ENCODE results near the gene EGLN1.

The EGLN1 gene

GRCh38 chr1:231395998-231396390 is 26.1 kb downstream of the EGLN1 start:
- no peak for DNase-seq

- DNase-seq, result no peak
Measured at GRCh38 chr1:231395076-231395997, 26.8 kb downstream of the EGLN1 start.

- DNase-seq, result no peak
Measured at GRCh38 chr1:231393668-231394067, 28.4 kb downstream of the EGLN1 start.

GRCh38 chr1:231392389-231393131 is 29.5 kb downstream of the EGLN1 start:
- DNase-seq, result no peak

GRCh38 chr1:231390071-231390470 is 32.0 kb downstream of the EGLN1 start:
- no peak for DNase-seq

GRCh38 chr1:231387770-231388669 is 34.1 kb downstream of the EGLN1 start:
- no peak for DNase-seq

GRCh38 chr1:231386466-231386865 is 35.6 kb downstream of the EGLN1 start:
- no peak for DNase-seq

GRCh38 chr1:231385416-231385748 is 36.7 kb downstream of the EGLN1 start:
- DNase-seq, result no peak

- DNase-seq, result no peak
Measured at GRCh38 chr1:231384696-231385415, 37.2 kb downstream of the EGLN1 start.

GRCh38 chr1:231383159-231383860 is 38.8 kb downstream of the EGLN1 start:
- no peak for DNase-seq

- no peak for DNase-seq
Measured at GRCh38 chr1:231382426-231382825, 39.7 kb downstream of the EGLN1 start.

GRCh38 chr1:231381729-231382128 is 40.4 kb downstream of the EGLN1 start:
- no peak for DNase-seq

GRCh38 chr1:231376875-231377549 is 45.1 kb downstream of the EGLN1 start:
- no peak for DNase-seq

GRCh38 chr1:231376101-231376500 is 46.0 kb downstream of the EGLN1 start:
- DNase-seq, result no peak

- no peak for DNase-seq
Measured at GRCh38 chr1:231374394-231374793, 47.7 kb downstream of the EGLN1 start.

- no peak for DNase-seq
Measured at GRCh38 chr1:231372501-231372900, 49.6 kb downstream of the EGLN1 start.

- no peak for DNase-seq
Measured at GRCh38 chr1:231369282-231369681, 52.8 kb downstream of the EGLN1 start.

GRCh38 chr1:231364192-231364591 is 57.9 kb downstream of the EGLN1 start:
- no peak for DNase-seq

- DNase-seq, result no peak
Measured at GRCh38 chr1:231363624-231364023, 58.5 kb downstream of the EGLN1 start.

- no peak for DNase-seq
Measured at GRCh38 chr1:231362325-231362724, 59.8 kb downstream of the EGLN1 start.

- no peak for DNase-seq
Measured at GRCh38 chr1:231359113-231359512, 63.0 kb downstream of the EGLN1 start.

Measured in CD4-positive, alpha-beta T cell treated with Interleukin-17A for 1 hour (primary cell).